HG03342 (cell line): ENCODE data around the gene CCDC142.

Source experiments
- ATAC-seq: cut with Tn5 transposase; IDR thresholded peaks from one replicate; pipeline ENCODE4 v1.9.1; 2021; ENCODE audit warnings: mild to moderate bottlenecking, moderate library complexity; ENCODE audit not compliant: unreplicated experiment

The CCDC142 gene, protein sequence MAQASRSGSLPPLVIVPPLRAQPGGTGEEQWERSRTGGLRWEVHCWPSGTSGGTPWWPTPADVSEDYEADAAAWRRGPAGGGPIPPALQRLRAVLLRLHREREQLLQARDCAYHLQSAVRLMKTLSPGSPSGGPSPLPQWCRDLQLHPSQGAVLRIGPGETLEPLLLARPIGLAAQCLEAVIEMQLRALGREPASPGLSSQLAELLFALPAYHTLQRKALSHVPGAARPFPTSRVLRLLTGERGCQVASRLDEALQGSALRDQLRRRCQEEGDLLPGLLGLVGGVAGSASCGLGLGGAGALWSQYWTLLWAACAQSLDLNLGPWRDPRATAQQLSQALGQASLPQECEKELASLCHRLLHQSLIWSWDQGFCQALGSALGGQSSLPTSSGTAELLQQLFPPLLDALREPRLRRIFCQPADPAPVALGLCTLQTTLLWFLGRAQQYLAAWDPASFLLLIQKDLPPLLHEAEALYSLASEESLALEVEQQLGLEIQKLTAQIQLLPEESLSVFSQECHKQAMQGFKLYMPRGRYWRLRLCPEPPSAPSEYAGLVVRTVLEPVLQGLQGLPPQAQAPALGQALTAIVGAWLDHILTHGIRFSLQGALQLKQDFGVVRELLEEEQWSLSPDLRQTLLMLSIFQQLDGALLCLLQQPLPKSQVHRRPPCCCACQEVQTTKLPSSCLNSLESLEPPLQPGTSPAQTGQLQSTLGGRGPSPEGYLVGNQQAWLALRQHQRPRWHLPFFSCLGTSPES

DNA sequence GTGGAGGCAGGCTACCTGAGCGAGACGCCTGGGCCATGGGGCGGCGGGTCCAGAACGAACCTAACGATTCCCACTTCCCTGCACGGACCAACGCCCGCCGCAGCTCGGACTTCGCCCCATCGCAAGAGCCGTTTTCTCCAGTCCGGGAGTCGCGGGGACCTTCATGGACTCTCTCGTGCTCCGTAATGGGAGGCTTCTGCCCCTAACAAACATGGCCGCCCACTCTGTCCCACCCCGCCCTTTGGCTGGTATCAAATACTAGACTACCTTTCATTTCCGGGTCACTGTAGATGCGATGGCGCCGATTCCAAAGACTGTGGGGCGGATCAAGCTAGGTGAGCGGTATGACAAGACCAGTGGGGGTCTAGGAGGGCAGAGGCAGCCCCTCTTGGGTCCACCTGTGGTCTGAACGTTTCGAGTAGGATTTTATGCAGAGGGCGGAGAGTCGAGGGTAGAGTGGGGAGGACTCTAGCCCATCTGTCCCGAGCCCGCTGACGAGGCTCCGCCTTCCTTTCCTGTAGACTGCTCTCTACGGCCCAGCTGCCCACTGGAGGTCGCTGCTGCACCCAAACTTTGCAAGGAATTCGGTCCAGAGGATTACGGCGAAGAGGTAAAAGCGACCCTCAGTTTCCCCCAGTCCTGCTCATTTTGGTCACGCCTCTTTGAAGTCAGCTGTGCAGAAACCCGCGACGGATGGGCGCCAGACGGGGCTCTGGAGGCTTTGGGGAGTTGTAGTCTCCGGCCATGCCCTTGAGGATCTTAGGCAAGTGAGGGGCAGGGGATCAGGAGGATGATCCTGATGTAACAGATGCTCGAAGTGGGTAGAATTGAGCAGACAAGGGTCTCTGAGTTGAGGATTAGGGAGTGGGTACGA is at the start of gene CCDC142, which contains the start of gene TTC31:
CCDC142 (minus strand) TSS at position 198 of the 874 bp plus-strand sequence; CDS start at position 37, 161 bp downstream.
TTC31 (plus strand) TSS at position 281 of the 874 bp plus-strand sequence; CDS start at position 296, 15 bp downstream.
- peak; percentile 89 for ATAC-seq

DNA sequence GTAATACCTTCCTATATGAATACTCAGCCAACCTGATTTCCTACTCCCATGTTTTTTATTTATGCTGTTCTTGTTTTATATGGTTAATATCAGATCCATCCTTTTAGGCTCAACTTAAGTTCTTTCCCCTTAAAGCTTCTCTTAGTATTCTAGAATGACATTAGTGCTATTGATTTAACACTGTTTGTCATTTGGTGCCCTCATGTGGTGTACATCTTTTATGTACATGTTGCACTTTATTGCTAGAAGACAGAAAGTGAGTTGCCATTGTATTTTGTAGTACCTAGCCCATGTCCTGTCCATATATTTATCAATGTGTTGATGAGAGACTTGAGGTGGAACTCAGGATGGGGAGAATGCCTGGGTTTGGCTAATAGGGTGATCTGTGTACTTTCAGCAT is 49.4 kb upstream of the CCDC142 start:
- no peak for ATAC-seq

DNA sequence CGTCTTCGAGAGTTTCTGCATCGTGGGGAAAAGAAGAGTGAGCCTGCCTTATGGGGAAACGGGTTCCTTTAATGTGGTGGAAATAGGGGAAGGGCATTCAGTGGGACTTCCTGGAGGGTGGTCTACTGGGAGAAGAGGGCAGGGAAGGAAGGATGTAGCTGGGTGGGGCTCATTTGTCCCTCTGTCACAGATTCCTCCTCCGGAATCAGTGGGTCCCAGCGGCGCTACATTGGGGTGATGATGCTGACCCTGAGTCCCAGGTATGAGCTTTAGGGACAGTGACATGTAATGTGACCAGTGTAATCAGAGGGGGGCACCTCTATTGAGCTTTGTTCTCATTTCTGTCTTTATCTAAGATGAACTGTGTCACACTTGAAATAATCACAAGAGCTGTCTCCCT is 48.9 kb upstream of the CCDC142 start:
- ATAC-seq = no peak

DNA sequence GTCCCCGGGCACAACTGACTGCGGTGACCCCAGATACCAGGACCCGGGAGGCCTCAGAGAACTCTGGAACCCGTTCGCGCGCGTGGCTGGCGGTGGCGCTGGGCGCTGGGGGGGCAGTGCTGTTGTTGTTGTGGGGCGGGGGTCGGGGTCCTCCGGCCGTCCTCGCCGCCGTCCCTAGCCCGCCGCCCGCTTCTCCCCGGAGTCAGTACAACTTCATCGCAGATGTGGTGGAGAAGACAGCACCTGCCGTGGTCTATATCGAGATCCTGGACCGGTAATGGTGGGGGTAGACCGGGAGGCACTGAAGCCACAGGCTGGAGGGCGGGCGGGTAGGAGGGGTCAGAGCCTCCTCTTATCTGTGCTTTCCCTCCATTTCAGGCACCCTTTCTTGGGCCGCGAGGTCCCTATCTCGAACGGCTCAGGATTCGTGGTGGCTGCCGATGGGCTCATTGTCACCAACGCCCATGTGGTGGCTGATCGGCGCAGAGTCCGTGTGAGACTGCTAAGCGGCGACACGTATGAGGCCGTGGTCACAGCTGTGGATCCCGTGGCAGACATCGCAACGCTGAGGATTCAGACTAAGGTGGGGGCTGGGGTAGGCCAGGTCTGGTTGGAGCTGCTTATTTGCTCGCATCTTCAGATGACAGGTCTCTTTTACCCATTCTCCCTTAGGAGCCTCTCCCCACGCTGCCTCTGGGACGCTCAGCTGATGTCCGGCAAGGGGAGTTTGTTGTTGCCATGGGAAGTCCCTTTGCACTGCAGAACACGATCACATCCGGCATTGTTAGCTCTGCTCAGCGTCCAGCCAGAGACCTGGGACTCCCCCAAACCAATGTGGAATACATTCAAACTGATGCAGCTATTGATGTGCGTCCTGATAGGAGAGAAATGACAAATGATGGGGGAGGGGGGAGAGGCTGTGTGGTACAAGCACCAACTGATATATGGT is 47.7 kb upstream of the CCDC142 start:
- ATAC-seq = peak; percentile 30

DNA sequence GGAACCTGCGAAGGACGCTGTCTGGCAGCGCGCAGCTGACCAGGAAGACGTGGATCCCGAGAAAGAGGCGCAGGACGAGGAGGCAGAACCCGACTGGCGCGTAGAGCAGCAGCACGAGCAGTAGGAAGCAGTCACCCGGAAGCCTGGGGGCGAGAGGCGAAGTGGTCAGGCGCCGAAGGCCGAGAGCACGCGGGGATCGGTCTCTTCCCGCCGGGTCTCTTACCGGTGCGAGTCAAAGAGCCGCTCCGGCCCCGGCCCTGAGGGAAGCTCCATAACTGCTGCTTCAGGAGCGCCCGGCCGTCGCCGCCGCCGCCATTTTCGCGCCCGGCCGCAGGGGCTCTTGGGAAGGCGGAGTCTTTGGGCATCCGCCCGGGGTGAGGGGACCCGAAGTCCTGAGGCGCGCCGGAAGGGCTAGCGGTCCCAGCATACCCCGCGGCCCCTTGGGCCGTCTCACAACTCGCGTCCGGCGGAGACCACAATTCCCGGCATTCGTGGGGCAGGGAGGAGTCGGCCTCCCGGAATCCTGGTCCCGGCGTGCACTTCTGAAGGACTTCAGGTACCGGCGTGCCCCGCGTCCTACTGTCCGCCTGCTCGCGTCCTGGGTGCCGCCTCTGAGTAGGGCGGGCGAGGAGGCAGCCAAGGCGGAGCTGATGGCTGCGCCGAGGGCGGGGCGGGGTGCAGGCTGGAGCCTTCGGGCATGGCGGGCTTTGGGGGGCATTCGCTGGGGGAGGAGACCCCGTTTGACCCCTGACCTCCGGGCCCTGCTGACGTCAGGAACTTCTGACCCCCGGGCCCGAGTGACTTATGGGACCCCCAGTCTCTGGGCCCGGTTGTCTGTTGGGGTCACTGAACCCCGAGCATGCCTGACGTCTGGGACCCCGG is 46.8 kb upstream of the CCDC142 start, which contains the start of the genes AUP1 and HTRA2:
AUP1 (minus strand) TSS at position 350 of the 882 bp plus-strand sequence; CDS start at position 273, 77 bp downstream.
HTRA2 (plus strand) TSS at position 577 of the 882 bp plus-strand sequence; CDS start at position 651, 74 bp downstream.
- ATAC-seq = peak; percentile 77

DNA sequence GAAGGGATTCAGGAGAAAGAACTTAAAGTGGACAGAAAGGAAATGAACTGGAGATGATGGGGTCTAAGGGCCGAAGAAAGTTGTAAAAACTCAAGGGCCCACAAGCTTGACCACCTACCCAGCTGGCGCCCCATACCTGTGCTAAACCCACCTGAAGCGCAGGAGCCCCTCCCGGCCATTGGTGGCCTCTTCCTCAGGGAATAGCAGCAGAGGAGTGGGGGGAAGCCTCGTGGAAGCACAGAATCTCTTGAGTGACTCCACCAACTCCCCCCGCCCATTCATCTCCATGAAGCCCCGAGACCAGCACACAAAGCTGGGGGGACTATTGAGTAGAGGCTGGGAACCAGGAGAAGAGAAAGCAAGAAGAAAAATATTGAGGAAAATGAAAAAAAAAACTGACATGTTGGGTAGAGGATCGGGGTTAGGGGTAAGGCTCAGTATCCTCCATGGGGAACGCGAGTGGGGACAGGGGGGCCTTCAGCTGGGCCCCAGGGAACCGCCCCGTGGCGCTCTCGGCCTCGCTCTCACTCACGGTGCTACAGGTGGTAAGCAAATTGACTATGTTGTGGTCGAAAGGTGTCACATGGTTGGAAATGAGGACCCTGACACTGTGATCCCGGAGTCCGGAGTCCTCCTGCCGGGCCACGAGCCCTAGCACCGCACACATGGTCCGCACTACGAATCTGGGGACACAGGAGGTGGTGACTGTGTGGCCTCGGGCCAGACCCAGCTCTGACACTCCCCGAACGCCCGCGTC is 46.0 kb upstream of the CCDC142 start:
- ATAC-seq = peak; percentile 12

DNA sequence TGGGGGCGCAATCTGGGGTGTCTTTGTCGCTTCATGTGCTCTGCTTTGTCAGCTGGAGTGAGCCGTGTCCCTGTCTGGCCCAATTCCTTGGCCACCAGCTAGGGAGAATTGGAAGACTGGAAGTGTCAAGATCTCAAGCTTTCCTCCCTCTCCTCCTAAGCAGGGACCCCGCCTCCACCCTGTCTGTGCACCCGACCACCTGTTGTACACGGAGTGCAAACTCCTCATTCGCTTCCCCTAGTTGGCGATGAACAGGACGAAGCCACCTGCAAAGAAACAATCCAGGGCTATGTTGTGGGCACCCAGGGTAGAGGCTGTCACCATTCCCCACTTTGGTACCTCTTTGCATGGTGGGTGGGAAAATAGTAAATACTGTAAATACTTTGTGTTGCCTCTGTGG is 44.9 kb upstream of the CCDC142 start:
- no peak for ATAC-seq

DNA sequence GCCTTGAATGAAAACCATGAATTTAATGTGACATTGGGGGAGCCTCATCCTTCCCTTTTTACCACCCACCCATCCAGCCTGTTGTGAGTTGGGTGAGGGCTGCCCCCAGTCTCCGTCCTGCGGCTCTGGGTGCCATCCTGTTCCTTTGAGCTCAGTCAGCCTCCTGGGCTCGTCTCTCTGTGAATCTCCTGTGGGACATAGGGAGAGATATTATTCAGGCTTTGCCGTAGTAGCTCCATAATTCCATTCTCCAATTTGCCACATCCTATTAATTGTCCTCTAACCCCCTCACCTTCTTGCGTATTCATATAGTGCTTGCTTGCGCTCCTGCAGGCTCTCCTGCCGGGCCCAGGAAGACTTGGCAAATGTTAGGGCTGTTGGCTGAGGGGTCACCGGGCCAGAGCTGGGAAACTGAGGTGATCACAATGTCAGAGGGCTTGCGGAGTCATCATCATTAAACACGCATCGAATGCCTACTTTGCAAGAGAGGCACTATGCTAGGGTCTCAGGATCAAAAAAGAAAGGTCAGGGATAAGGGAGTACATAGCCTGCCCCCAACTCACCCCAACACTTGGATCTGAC is 43.9 kb upstream of the CCDC142 start:
- ATAC-seq = no peak

DNA sequence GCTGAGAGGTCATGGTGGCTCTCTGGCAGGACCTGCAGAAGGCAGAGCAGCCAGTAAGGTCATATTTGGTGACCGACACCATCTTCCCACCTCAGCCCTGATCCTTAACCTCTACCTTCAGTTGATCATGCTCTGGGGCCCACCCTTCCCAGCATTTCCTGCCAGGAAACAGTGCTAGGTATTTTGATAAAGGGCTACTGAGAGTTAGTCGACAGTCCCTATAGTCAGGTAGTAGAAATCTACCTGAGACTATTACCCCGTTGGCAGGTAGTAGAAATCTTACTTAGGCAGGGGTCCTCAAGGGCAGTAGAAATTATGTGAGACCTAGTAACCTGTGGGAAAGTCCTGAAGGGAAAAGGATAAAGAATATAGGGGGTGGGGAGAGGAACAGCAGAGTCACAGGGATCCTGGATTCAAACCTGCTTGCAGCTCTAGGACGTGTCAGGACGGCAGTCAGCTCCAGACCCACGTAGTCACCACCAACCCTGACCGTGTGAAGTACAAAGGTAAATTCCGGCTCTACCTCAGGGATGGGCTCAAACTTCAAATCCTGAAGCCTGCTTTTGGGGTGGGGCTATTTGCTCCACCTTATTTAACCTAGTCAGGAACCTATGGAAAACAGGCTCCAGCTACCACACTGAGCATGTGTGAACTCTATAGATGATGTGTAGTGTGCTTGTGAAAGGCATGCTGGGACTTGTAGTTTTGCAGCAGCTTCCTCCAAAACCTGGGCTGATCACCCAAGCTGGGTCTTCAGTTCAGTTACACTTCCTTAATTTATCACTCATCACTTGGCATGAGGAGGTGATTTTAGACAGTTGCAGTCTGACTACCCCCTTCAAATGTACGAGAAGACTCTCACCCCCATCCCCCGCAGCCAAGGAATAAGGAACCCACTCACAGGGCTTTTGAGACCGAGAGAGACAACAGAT is 43.2 kb upstream of the CCDC142 start, which contains the start of gene DQX1:
DQX1 (minus strand) TSS at position 515 of the 932 bp plus-strand sequence; CDS start at position 13, 502 bp downstream.
- peak; percentile 20 for ATAC-seq

DNA sequence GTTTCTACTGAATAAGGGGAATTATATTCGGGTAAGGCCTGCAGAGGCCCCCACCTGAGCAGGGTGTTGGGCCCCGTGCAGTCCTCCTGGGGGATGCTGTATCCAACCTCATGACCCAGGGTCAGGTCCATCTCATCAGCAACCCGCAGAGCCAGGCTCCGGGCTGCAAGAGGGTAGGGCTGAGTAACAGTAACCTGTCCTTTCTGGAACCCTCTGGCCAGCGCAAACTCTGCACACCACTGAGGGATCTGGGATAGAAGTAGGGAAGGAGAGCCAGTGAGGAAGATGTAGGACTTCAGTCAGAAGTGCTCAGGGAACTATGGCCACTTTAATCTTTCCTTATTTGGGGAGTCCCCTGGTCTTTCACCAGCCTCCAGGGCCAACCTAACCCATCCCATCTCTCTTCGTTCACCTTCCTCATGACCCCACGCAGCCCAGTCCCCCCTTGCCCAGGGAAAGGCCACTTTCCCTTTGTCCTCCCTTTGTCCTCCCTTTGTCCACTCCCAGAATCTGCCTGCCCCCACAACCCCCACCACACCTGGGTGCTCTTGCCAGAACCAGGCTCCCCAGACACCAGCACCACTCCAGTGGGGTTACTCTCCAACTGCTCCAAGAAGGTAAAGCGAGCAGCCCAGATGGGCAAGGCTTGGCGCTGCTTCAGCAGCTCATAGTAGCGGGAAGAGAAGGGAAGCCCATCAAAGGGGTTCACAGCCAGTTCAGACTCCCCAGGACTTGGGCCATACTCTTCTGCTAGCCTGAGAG is 42.3 kb upstream of the CCDC142 start:
- ATAC-seq = no peak

DNA sequence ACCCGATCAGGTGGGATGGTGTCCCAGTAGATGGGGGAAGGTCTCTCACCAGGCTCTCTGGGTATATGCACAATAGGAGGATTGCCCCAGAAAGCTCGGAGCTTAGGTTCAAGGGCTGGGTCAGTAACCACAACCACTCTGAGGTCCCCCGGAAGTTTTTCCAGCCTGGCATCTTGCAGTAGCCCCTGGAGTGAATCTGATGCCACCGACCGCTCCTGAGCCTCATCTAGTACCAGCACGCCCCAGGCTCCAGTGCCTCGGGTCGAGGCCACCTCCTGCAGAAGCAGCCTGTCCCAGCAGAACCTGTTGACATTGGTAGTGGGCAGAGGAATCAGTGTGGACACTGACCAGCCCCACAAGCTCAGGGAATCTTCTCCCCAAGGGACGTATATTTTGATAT is 41.2 kb upstream of the CCDC142 start:
- no peak for ATAC-seq

DNA sequence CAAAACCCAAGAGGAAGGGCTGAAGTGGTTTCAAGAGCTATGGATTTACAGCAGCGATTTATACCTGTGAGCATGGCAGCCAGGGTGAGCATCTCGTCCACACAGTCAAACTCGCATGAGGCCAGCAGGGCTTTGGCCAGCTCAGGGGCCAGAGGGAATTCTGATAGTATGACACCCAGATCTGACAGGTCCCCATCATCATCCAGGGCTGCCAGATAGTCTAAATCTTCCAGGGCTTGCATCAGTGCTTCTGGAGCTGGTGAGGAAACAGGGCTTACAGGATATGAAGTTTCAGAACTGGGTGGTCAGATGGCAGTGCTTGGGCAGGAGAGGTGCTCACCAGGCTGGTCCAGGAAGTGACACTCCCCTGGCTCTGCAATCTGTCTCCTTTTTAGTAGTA is 39.7 kb upstream of the CCDC142 start:
- ATAC-seq = no peak

DNA sequence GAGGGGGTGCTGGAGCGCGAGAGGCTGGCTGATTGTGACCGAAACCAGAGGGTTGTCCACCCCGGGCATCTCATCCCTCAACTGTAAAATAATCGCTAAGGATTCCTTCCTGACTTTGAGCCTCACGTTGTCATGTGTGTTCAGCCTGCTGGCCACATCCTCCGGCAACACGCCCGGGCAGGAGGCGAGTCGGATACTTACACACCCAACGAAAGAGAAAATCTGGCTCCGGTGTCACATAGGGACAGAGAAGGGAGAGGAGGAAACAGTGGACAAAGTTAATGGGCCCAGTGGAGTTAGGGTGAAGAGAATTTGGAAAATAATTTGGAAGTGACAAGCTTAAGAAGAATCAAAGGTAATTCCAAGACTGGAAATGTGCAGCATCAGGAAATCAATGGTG is 33.9 kb upstream of the CCDC142 start:
- no peak for ATAC-seq

DNA sequence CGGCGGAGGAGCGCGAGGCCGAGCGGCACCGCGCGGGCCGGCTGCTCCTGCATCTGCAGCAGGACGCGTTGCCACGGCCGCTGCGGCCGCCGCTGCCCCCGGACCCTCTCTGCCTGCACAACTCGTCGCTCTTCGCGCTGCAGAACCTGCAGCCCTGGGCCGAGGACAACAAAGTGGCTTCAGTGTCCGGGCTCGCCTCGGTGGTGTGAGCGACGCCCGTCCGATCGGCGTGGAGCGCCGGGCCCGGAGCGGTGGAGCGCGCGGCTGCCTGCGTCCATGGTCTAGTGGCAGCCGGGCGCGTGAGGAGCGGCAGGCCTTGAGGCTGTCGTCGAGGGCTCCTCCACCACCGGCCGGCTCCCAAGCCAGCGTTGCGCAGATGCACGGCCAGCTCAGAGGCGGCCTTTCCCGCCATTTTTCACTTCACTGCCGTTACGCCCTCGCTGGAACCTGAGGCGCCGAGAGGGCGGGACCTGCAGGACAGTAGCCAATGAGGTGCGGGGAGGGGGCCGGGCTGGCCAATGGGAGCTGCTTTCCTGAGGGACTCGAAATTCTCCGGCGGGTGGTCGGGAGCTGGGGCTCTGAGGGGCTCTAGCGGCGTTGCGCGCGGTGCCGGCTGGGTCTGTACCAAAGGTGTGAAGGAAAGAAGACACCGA is 33.3 kb upstream of the CCDC142 start:
- peak; percentile 83 for ATAC-seq
